Measurements from ENCODE around the gene TMEM150B. TPM values are rescaled to one million over a fixed set of nuclear protein-coding genes. Genes with fewer than 3 reads are reported as not detected.
A peak's percentile ranks its signal among the peaks of the same experiment; 100 is the strongest.

The TMEM150B gene
- total RNA-seq, 1 donor from 2014 or later = not detected

DNA sequence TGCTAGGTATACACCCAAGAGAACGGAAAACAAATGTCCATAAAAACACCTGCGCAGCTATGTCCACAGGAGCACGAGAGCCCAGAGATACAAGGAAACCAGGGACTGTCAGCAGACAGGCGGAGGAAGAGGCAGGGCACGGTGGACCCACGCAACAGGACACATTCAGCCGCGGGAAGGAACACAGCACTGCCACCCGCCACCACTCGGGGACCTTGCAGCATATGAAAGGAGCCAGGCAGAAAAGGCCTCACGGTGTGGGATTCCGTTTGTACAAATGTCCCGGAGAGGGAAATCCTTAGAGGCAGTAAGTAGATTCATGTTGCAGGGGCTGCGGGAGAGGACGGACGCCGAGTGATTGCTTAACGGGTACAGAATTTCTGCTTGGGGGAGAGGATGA, 53.0 kb downstream of the TMEM150B start:
- H3K4me3 Mint-ChIP-seq (ENCODE audit: unreplicated experiment) = peak overlapping the region; percentile 26

DNA sequence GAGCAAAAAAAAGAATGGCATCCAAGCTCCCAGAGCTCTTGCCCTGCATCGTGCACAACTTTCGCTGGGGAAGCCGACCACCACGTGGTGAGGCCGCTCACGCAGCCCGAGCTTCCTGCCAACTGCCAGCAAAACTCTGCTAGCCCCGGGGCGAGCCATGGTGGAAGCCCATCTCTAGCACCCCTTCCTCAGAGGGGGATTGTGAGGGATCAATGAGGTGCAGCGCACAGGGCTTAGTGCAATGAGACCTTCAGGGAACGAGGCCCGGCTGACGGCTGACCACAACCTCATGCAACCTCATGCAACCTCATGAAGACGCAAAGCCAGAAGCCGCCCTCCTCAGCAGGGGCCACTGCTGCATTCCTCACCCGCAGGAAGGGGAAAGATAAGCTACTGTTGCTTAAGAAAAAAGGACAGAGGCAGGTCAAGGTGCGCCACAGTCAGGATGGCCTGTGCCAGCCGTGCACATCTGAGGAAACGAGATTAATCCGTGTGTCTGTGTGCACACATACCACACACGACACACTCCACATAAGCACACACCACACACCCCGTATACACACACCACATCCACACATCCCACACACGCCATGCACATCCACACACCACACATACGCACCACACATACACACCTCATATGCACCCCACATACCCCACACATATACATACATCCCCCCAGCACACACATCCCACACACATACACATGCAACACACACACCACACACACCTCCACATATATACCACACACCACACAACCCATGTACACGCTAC, 54.8 kb downstream of the TMEM150B start:
- Mint-ChIP-seq H3K27ac (ENCODE audit: unreplicated experiment) (no peak overlapping the region), H3K4me1 (ENCODE audit: unreplicated experiment) (peaks cover 2% of the 10 kb centered on the region), H3K27me3 (ENCODE audit: unreplicated experiment) (peaks cover 11% of the 10 kb centered on the region), H3K4me3 (ENCODE audit: unreplicated experiment) (peak overlapping the region; percentile 79), H3K36me3 (ENCODE audit: low read depth, unreplicated experiment) (peaks cover 30% of the 10 kb centered on the region), H3K9me3 (ENCODE audit: unreplicated experiment) (peaks cover 4% of the 10 kb centered on the region)
- DNase-seq (ENCODE audit: low spot score) = no peak
- TF ChIP-seq, protein P1, sequence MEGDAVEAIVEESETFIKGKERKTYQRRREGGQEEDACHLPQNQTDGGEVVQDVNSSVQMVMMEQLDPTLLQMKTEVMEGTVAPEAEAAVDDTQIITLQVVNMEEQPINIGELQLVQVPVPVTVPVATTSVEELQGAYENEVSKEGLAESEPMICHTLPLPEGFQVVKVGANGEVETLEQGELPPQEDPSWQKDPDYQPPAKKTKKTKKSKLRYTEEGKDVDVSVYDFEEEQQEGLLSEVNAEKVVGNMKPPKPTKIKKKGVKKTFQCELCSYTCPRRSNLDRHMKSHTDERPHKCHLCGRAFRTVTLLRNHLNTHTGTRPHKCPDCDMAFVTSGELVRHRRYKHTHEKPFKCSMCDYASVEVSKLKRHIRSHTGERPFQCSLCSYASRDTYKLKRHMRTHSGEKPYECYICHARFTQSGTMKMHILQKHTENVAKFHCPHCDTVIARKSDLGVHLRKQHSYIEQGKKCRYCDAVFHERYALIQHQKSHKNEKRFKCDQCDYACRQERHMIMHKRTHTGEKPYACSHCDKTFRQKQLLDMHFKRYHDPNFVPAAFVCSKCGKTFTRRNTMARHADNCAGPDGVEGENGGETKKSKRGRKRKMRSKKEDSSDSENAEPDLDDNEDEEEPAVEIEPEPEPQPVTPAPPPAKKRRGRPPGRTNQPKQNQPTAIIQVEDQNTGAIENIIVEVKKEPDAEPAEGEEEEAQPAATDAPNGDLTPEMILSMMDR (IDR thresholded peaks at IDR 0.05; ENCODE audit: unreplicated experiment) = no peak

More for the DNA sequence above, 53.0 kb downstream of the TMEM150B start:
- DNase-seq (ENCODE audit: low spot score) = no peak
- TF ChIP-seq, protein P1 (IDR thresholded peaks at IDR 0.05; ENCODE audit: unreplicated experiment) = no peak
- H3K27ac Mint-ChIP-seq (ENCODE audit: unreplicated experiment) = no peak overlapping the region
- no peaks in the 10 kb centered on the region for H3K9me3 Mint-ChIP-seq (ENCODE audit: unreplicated experiment)
- peaks cover 22% of the 10 kb centered on the region for H3K36me3 Mint-ChIP-seq (ENCODE audit: low read depth, unreplicated experiment)
- peaks cover 7% of the 10 kb centered on the region for H3K27me3 Mint-ChIP-seq (ENCODE audit: unreplicated experiment)
- peaks cover 2% of the 10 kb centered on the region for H3K4me1 Mint-ChIP-seq (ENCODE audit: unreplicated experiment)

DNA sequence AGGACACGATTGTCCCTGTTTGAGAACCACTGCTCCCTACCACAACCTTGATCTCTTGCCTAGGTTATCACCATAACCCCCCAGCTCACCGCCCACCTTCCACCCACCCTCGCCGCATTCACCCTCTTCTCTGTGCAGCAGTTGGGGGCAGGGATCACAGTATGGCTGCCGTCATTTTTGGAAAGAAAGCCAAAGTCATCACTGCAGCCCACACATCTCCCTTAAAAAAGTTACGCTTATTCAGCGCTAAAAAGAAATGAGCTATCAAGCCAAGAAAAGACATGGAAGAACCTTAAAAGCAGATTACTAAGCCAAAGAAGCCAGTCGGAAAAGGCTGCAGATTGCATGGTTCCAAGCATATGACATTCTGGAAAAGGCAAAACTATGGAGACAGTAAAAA, 55.8 kb downstream of the TMEM150B start:
- Mint-ChIP-seq H3K27ac (ENCODE audit: unreplicated experiment) (no peak overlapping the region), H3K36me3 (ENCODE audit: low read depth, unreplicated experiment) (peaks cover 26% of the 10 kb centered on the region), H3K4me1 (ENCODE audit: unreplicated experiment) (peaks cover 2% of the 10 kb centered on the region), H3K9me3 (ENCODE audit: unreplicated experiment) (peaks cover 4% of the 10 kb centered on the region), H3K27me3 (ENCODE audit: unreplicated experiment) (peaks cover 11% of the 10 kb centered on the region), H3K4me3 (ENCODE audit: unreplicated experiment) (no peak overlapping the region)
- no peak for DNase-seq (ENCODE audit: low spot score)
- TF ChIP-seq, protein P1 (IDR thresholded peaks at IDR 0.05; ENCODE audit: unreplicated experiment) = no peak

DNA sequence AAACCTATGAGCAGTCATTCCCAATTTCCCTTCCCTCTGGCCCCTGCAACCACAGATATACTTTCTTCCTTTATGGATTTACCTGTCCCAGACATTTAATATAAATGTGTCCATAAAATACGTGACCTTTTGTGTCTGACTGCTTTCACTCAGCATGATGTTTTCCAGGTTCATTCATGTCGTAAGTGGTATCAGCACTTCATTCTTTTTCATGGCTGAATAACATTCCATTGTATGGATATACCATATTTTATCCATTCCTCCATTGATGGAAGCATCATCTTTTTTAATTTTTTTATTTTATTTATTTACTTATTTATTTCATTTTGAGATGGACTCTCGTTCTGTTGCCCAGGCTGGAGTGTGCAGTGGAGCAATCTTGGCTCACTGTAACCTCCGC, 58.3 kb downstream of the TMEM150B start:
- DNase-seq (ENCODE audit: low spot score) = no peak
- no peak overlapping the region for H3K4me3 Mint-ChIP-seq (ENCODE audit: unreplicated experiment)
- H3K36me3 Mint-ChIP-seq (ENCODE audit: low read depth, unreplicated experiment) = peaks cover 25% of the 10 kb centered on the region
- TF ChIP-seq, protein P1 (IDR thresholded peaks at IDR 0.05; ENCODE audit: unreplicated experiment) = no peak
- peaks cover 2% of the 10 kb centered on the region for H3K4me1 Mint-ChIP-seq (ENCODE audit: unreplicated experiment)
- H3K27ac Mint-ChIP-seq (ENCODE audit: unreplicated experiment) = no peak overlapping the region
- peaks cover 7% of the 10 kb centered on the region for H3K27me3 Mint-ChIP-seq (ENCODE audit: unreplicated experiment)
- peaks cover 4% of the 10 kb centered on the region for H3K9me3 Mint-ChIP-seq (ENCODE audit: unreplicated experiment)

DNA sequence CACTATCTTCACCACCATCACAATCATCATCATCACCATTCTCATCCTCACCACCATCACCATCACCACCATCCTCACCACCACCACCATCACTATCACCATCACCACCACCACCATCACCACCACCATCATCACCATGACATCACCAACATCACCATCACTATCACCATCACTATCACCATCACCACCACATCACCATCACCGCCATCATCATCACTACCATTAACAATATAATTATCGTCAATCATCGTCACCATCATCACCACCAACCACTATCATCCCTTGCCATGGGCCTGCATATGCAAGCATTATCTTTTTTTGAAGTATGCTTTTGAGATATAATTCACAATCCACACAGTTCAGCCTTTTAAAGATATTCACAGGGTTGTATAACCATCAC, 58.7 kb downstream of the TMEM150B start:
- H3K27me3 Mint-ChIP-seq (ENCODE audit: unreplicated experiment) = peaks cover 7% of the 10 kb centered on the region
- DNase-seq (ENCODE audit: low spot score) = no peak
- peaks cover 4% of the 10 kb centered on the region for H3K9me3 Mint-ChIP-seq (ENCODE audit: unreplicated experiment)
- peak overlapping the region; percentile 53 for H3K27ac Mint-ChIP-seq (ENCODE audit: unreplicated experiment)
- peak overlapping the region; percentile 47 for H3K4me3 Mint-ChIP-seq (ENCODE audit: unreplicated experiment)
- H3K4me1 Mint-ChIP-seq (ENCODE audit: unreplicated experiment) = peaks cover 2% of the 10 kb centered on the region
- TF ChIP-seq, protein P1 (IDR thresholded peaks at IDR 0.05; ENCODE audit: unreplicated experiment) = no peak
- H3K36me3 Mint-ChIP-seq (ENCODE audit: low read depth, unreplicated experiment) = peaks cover 24% of the 10 kb centered on the region

Data from endothelial cell (in vitro differentiated cells).